Mammary epithelial cell (primary cell): ENCODE results near the gene SCUBE1.

Experiments
- CTCF ChIP-seq, 2 donors: IDR thresholded peaks in 1 of 2; conservative IDR thresholded peaks in 1 of 2; 2 replicates each; pipeline ENCODE4 v1.5.1; 2011 to 2012; ENCODE audit warnings: inconsistent platforms in 2 of 2, low read length in 2 of 2, mild to moderate bottlenecking in 2 of 2, control low read depth in 1 of 2, low read depth in 1 of 2; ENCODE audit not compliant: insufficient read depth in 1 of 2; ENCODE audit errors: extremely low read depth in 1 of 2
- EZH2 ChIP-seq: IDR thresholded peaks from 2 replicates; pipeline ENCODE4 v1.6.1; 2012; ENCODE audit warnings: low read length, inconsistent platforms, borderline replicate concordance

GRCh38 chr22:43262990-43263644 lies 80.1 kb downstream of the SCUBE1 start:
- TF ChIP-seq CTCF (conservative IDR thresholded peaks at IDR 0.05 in 1 of 2, IDR thresholded peaks at IDR 0.05 in 1 of 2; ENCODE audit: extremely low read depth in 1 of 2, insufficient read depth in 1 of 2, low read depth in 1 of 2, low read length in 2 of 2) (no peak), EZH2 (no peak)
